ENCODE measurements around the gene OR56A4.

Gene OR56A4

GRCh38 chr11:6006846-6007245 is at the start of gene OR56A4:
TSS of gene OR56A4 (minus strand) at chr11:6006946. CDS start at chr11:6002992, 3,954 bp downstream.
- H3K4me1 Mint-ChIP-seq, result no peaks in the 10 kb centered on the region
- H3K36me3 Mint-ChIP-seq, result no peaks in the 10 kb centered on the region
- no peak within 1 kb of the TSS for H3K27ac Mint-ChIP-seq
- H3K4me3 Mint-ChIP-seq, result no peak within 1 kb of the TSS
- DNase-seq (ENCODE audit: low spot score in 2 of 2) (no peak), ATAC-seq (no peak)
- no peaks in the 10 kb centered on the region for H3K9me3 Mint-ChIP-seq

- H3K9me3 Mint-ChIP-seq, result no peaks in the 10 kb centered on the region
- H3K36me3 Mint-ChIP-seq, result no peaks in the 10 kb centered on the region
- no peak overlapping the region for H3K4me3 Mint-ChIP-seq
- H3K4me1 Mint-ChIP-seq, result no peaks in the 10 kb centered on the region
- no peak for ATAC-seq
- no peak overlapping the region for H3K27ac Mint-ChIP-seq
- DNase-seq (ENCODE audit: low spot score in 2 of 2), result no peak
These were observed 48.8 kb upstream of the OR56A4 start for GRCh38 chr11:6055569-6055968.

DNA sequence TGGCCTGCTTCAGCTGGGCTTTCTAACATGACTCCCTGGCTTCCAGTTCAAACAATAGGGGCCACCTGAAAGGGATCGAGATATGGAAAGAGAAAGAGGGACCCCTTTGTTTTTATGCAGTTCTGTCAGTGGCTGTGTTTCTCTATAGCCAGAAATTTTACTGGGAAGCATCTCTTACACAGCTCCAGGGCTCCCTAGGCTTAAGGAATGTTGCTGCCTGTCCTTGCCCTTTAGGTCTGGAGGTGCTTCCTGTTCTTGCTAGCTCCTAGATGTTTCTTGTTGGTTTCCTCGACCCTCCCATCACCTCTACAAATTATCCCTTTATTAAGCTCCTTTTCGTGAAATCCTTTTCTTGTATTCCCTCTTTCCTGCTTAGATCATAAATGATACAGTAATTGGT is 45.6 kb upstream of the OR56A4 start:
- H3K9me3 Mint-ChIP-seq, result no peaks in the 10 kb centered on the region
- DNase-seq (ENCODE audit: low spot score in 2 of 2), result no peak
- no peak for ATAC-seq
- H3K36me3 Mint-ChIP-seq, result no peaks in the 10 kb centered on the region
- no peaks in the 10 kb centered on the region for H3K4me1 Mint-ChIP-seq
- no peak overlapping the region for H3K27ac Mint-ChIP-seq
- no peak overlapping the region for H3K4me3 Mint-ChIP-seq

DNA sequence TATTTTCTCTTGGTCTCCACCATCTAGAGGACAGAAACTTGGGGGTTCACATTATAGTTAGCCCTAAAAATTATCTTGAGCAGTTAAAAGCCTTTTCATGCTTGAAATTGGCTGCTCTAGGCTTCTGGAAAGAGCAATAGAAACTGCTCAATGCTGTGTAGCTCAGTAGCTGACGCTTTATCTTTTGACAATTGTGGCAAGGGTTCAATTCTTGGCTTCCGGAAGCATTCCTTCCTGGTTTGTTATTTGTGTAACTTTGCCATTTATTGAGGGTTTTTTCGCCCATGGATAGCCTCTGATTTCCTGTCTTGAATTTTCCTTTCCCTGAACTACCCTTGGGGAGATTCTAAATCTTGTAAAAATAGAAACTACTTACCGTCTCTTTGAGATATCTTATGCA is 34.1 kb upstream of the OR56A4 start:
- Mint-ChIP-seq H3K36me3 (no peaks in the 10 kb centered on the region), H3K27ac (no peak overlapping the region)

GRCh38 chr11:6030708-6031405 is 24.1 kb upstream of the OR56A4 start, which contains the start of gene OR56A1:
TSS of gene OR56A1 (minus strand) at chr11:6030758. CDS start at chr11:6027692, 3,066 bp downstream.
- Mint-ChIP-seq H3K9me3 (no peaks in the 10 kb centered on the region), H3K4me1 (no peaks in the 10 kb centered on the region), H3K27ac (no peak within 1 kb of the TSS), H3K36me3 (no peaks in the 10 kb centered on the region), H3K4me3 (no peak within 1 kb of the TSS)
- no peak for ATAC-seq
- no peak for DNase-seq (ENCODE audit: low spot score in 2 of 2)

More for the DNA sequence above, 34.1 kb upstream of the OR56A4 start:
- DNase-seq (ENCODE audit: low spot score in 2 of 2) (no peak), ATAC-seq (no peak)
- Mint-ChIP-seq H3K9me3 (no peaks in the 10 kb centered on the region), H3K4me3 (no peak overlapping the region), H3K4me1 (no peaks in the 10 kb centered on the region)

GRCh38 chr11:6027501-6027900 is 20.8 kb upstream of the OR56A4 start:
- H3K36me3 Mint-ChIP-seq, result no peaks in the 10 kb centered on the region
- ATAC-seq (no peak), DNase-seq (ENCODE audit: low spot score in 2 of 2) (no peak)
- no peaks in the 10 kb centered on the region for H3K9me3 Mint-ChIP-seq
- no peak overlapping the region for H3K27ac Mint-ChIP-seq
- H3K4me3 Mint-ChIP-seq, result no peak overlapping the region
- no peaks in the 10 kb centered on the region for H3K4me1 Mint-ChIP-seq

- no peak overlapping the region for H3K27ac Mint-ChIP-seq
- DNase-seq (ENCODE audit: low spot score in 2 of 2) (no peak), ATAC-seq (peak; percentile 34)
- no peaks in the 10 kb centered on the region for H3K36me3 Mint-ChIP-seq
- no peaks in the 10 kb centered on the region for H3K4me1 Mint-ChIP-seq
- no peak overlapping the region for H3K4me3 Mint-ChIP-seq
- H3K9me3 Mint-ChIP-seq, result no peaks in the 10 kb centered on the region
These were observed 18.3 kb upstream of the OR56A4 start for GRCh38 chr11:6025056-6025455.

DNA sequence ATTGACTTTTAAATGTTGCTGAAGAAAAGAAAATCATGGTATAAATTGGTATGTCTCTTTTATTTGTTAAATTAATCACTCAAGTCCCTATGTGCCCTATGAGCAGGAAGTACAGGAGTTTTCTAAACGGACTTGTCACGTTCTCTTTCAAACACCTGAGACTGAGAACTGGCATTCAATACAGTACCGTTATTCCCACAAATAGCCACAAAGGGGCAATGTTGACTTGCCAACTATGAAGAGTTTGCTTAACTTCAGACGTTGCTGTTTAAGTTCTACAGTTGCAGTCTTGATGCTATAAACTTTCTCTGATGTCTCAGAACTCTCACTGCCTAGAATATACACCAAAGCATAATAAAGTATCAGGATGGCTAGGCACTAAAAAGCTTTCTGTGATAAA is 16.2 kb upstream of the OR56A4 start:
- peak; percentile 77 for ATAC-seq
- Mint-ChIP-seq H3K4me3 (no peak overlapping the region), H3K9me3 (no peaks in the 10 kb centered on the region), H3K36me3 (no peaks in the 10 kb centered on the region), H3K4me1 (no peaks in the 10 kb centered on the region), H3K27ac (no peak overlapping the region)
- DNase-seq (ENCODE audit: low spot score in 2 of 2), result no peak

DNA sequence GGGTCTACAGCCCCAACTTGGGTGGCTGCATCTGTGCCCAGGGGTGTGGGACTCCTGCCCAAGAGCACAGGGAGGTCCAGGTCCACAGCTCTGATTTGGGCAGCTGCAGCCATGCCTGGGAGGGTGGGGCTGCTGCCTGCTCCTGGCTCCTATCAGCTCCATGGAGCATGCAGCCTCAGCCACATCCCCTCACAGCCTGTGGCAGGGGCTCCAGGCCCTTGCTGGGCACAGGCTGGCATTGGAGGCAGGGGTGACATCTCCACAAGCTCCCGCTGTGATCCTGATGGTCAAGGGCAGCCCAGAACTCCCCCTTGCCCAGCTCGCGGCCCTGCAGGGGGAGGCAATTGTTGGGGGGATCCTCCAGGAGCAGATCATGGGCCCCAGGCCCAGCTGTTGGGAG is 6.3 kb upstream of the OR56A4 start:
- no peak for DNase-seq (ENCODE audit: low spot score in 2 of 2)
- Mint-ChIP-seq H3K9me3 (peaks cover 3% of the 10 kb centered on the region), H3K4me1 (no peaks in the 10 kb centered on the region), H3K4me3 (no peak overlapping the region), H3K36me3 (no peaks in the 10 kb centered on the region), H3K27ac (no peak overlapping the region)
- no peak for ATAC-seq

GRCh38 chr11:6012035-6012668 is 5.4 kb upstream of the OR56A4 start:
- H3K9me3 Mint-ChIP-seq, result peaks cover 3% of the 10 kb centered on the region
- no peaks in the 10 kb centered on the region for H3K4me1 Mint-ChIP-seq
- H3K27ac Mint-ChIP-seq, result no peak overlapping the region
- DNase-seq (ENCODE audit: low spot score in 2 of 2), result no peak
- H3K4me3 Mint-ChIP-seq, result no peak overlapping the region
- peak; percentile 45 for ATAC-seq
- no peaks in the 10 kb centered on the region for H3K36me3 Mint-ChIP-seq

GRCh38 chr11:6006395-6006794 is 351 bp downstream of the OR56A4 start:
- H3K4me3 Mint-ChIP-seq, result no peak overlapping the region
- no peaks in the 10 kb centered on the region for H3K9me3 Mint-ChIP-seq
- H3K4me1 Mint-ChIP-seq, result no peaks in the 10 kb centered on the region
- DNase-seq (ENCODE audit: low spot score in 2 of 2) (no peak), ATAC-seq (peak; percentile 60)
- H3K27ac Mint-ChIP-seq, result no peak overlapping the region
- no peaks in the 10 kb centered on the region for H3K36me3 Mint-ChIP-seq

DNA sequence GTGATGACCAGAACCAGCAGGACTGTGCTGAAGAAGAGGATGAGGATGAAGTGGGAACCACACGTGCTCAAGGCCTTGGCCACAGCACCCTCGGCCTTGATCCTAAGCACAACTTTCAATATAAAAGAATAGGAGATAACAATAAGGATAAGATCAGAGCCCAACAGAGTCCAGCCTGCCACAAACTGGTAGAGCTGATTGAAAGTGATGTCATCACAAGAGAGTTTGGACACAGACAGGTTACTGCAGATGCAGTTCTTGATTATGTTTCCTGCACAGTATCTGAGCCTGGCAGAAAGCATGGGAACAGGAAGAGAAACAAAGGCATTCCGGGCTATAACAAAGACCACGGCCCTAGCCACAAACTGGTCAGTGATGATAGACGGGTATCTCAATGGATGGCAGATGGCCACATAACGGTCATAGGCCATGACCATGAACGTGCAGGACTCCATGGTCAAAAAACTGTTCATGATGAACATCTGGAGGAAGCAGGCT is 4.5 kb downstream of the OR56A4 start:
- Mint-ChIP-seq H3K27ac (no peak overlapping the region), H3K9me3 (no peaks in the 10 kb centered on the region), H3K36me3 (no peaks in the 10 kb centered on the region), H3K4me3 (no peak overlapping the region), H3K4me1 (no peaks in the 10 kb centered on the region)
- DNase-seq (ENCODE audit: low spot score in 2 of 2) (no peak), ATAC-seq (no peak)

DNA sequence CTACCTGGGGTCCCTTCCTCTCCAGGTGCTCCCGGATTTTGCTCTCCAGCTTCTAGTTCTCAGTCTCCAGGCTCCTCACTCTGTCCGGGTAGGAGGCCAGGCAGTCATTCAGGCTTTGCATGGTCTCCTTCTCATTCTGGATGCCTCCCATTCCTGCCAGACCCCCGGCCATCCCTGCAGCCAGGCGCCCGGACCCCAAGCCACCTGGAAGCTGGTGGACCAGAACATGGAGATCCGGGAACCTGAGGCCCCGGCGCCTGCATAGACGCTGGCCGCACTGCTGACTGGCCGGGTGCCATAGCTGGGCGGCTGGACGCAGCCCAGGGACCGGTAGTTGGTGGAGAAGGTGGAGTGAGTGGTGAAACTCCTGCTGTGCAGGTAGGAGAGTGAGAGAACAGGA is 12.0 kb downstream of the OR56A4 start:
- no peak overlapping the region for H3K27ac Mint-ChIP-seq
- H3K9me3 Mint-ChIP-seq, result no peaks in the 10 kb centered on the region
- no peak for DNase-seq (ENCODE audit: low spot score in 2 of 2)
- H3K4me1 Mint-ChIP-seq, result no peaks in the 10 kb centered on the region
- no peak overlapping the region for H3K4me3 Mint-ChIP-seq
- H3K36me3 Mint-ChIP-seq, result no peaks in the 10 kb centered on the region
- ATAC-seq, result no peak

DNA sequence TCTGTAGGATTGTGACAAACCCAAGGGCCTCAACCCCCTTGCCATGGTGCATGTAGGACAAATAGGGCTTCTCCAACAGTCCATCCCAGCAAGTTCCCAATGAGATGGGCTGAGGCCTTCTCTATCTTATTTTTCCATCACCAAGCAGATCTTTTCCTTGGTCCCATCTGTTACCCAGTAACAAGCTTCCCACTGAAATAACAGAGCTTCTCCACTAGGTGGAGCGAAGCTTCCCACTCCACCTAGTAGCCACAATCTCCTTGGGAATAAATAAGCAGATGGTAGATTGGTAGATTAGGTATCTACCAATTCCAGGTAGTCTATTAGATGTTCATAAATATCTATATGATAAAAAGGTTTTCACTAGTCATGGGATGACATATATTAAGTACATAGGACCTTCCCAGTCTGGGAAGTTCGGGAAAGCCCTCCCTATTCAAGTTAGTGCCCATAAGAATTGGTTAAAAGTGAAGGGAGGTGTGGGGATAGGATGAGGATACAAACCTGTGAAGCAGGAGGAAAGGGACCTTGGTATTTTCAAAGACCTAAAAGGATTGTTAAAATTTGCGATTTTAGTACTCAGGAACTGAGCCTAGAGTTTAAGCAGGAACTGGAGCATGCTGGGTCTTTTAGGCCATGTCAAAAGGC is 14.0 kb downstream of the OR56A4 start:
- no peaks in the 10 kb centered on the region for H3K9me3 Mint-ChIP-seq
- DNase-seq (ENCODE audit: low spot score in 2 of 2) (no peak), ATAC-seq (no peak)
- no peaks in the 10 kb centered on the region for H3K4me1 Mint-ChIP-seq
- H3K4me3 Mint-ChIP-seq, result no peak overlapping the region
- H3K27ac Mint-ChIP-seq, result no peak overlapping the region
- H3K36me3 Mint-ChIP-seq, result no peaks in the 10 kb centered on the region

DNA sequence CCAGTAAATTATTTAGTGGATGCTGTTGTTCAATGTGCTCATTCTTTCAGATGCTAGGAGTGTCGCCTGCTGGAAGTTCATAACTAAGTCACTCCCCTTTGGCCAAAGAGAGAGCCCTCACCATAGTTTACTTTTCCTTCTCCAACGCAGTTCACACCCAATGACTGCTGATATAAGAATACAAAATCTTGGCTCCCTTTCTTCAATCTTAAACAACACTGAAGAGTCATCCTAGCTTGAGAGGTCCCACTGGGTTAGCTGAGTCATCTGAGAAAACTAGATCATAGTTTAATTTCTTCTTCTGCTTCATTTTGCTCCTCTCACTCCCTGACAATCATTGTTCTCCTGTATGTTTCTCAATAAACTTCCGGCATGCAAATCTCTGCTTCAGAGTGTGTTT is 14.6 kb downstream of the OR56A4 start:
- Mint-ChIP-seq H3K4me3 (no peak overlapping the region), H3K36me3 (no peaks in the 10 kb centered on the region), H3K27ac (no peak overlapping the region), H3K9me3 (no peaks in the 10 kb centered on the region), H3K4me1 (no peaks in the 10 kb centered on the region)
- ATAC-seq (no peak), DNase-seq (ENCODE audit: low spot score in 2 of 2) (no peak)

- no peaks in the 10 kb centered on the region for H3K36me3 Mint-ChIP-seq
- no peaks in the 10 kb centered on the region for H3K4me1 Mint-ChIP-seq
- H3K4me3 Mint-ChIP-seq, result no peak overlapping the region
- no peak overlapping the region for H3K27ac Mint-ChIP-seq
- DNase-seq (ENCODE audit: low spot score in 2 of 2) (no peak), ATAC-seq (no peak)
- H3K9me3 Mint-ChIP-seq, result no peaks in the 10 kb centered on the region
These were observed 17.5 kb downstream of the OR56A4 start for GRCh38 chr11:5989203-5989602.
